ENCODE measurements around the gene ZNRF3.
"Not testable (repeated sequence)": the region's sequence is repeated elsewhere in the genome, so short reads cannot be mapped to it uniquely, and the experiment has no call there.

ZNRF3 gene

GRCh38 chr22:28989912-28990311, 106.5 kb downstream of the ZNRF3 start:
- Mint-ChIP-seq H3K27me3 (ENCODE audit: low read depth) (peaks cover 6% of the 10 kb centered on the region), H3K4me3 (no peak overlapping the region), H3K36me3 (ENCODE audit: low read depth) (no peaks in the 10 kb centered on the region), H3K4me1 (ENCODE audit: low read depth) (no peaks in the 10 kb centered on the region), H3K27ac (no peak overlapping the region), H3K9me3 (peaks cover 13% of the 10 kb centered on the region)
- no peak for DNase-seq (ENCODE audit: low spot score)

- H3K27ac Mint-ChIP-seq, result no peak overlapping the region
- no peaks in the 10 kb centered on the region for H3K36me3 Mint-ChIP-seq (ENCODE audit: low read depth)
- H3K4me1 Mint-ChIP-seq (ENCODE audit: low read depth), result no peaks in the 10 kb centered on the region
- no peak for DNase-seq (ENCODE audit: low spot score)
- H3K4me3 Mint-ChIP-seq, result no peak overlapping the region
- H3K27me3 Mint-ChIP-seq (ENCODE audit: low read depth), result peaks cover 4% of the 10 kb centered on the region
- H3K9me3 Mint-ChIP-seq, result no peaks in the 10 kb centered on the region
Observed at GRCh38 chr22:28992565-28993356, 109.4 kb downstream of the ZNRF3 start.

DNA sequence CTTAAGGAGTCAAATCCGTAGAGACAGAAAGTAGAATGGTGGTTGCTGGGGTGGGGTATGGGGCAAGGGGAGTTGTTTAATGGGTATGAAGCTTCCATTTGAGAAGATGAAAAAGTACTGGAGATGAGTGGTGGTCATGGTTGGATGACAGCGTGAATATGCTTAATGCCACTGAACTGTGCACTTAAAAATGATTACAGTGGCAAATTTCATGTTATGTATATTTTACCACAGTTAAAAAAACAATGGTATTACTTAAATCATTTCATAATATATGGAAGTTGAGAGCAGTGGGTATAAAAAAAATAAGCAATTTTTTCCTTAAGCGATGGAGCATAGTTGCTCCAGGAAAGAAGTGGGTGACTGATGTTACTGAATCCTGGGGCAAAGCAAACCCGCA, 111.2 kb downstream of the ZNRF3 start:
- Mint-ChIP-seq H3K36me3 (ENCODE audit: low read depth) (no peaks in the 10 kb centered on the region), H3K4me3 (no peak overlapping the region), H3K4me1 (ENCODE audit: low read depth) (no peaks in the 10 kb centered on the region), H3K9me3 (no peaks in the 10 kb centered on the region), H3K27ac (no peak overlapping the region), H3K27me3 (ENCODE audit: low read depth) (peaks cover 4% of the 10 kb centered on the region)
- DNase-seq (ENCODE audit: low spot score), result no peak

GRCh38 chr22:28995551-28995950, 112.2 kb downstream of the ZNRF3 start:
- DNase-seq (ENCODE audit: low spot score), result no peak
- Mint-ChIP-seq H3K4me3 (no peak overlapping the region), H3K4me1 (ENCODE audit: low read depth) (no peaks in the 10 kb centered on the region), H3K27ac (no peak overlapping the region), H3K9me3 (no peaks in the 10 kb centered on the region), H3K27me3 (ENCODE audit: low read depth) (peaks cover 2% of the 10 kb centered on the region), H3K36me3 (ENCODE audit: low read depth) (no peaks in the 10 kb centered on the region)

- Mint-ChIP-seq H3K4me1 (ENCODE audit: low read depth) (no peaks in the 10 kb centered on the region), H3K4me3 (no peak overlapping the region), H3K27me3 (ENCODE audit: low read depth) (peaks cover 2% of the 10 kb centered on the region), H3K27ac (no peak overlapping the region), H3K36me3 (ENCODE audit: low read depth) (no peaks in the 10 kb centered on the region), H3K9me3 (no peaks in the 10 kb centered on the region)
- DNase-seq (ENCODE audit: low spot score), result no peak
Observed at GRCh38 chr22:28997342-28997741, 114.0 kb downstream of the ZNRF3 start.

GRCh38 chr22:28998681-28999080, 115.3 kb downstream of the ZNRF3 start:
- Mint-ChIP-seq H3K36me3 (ENCODE audit: low read depth) (no peaks in the 10 kb centered on the region), H3K27me3 (ENCODE audit: low read depth) (peaks cover 5% of the 10 kb centered on the region), H3K9me3 (no peaks in the 10 kb centered on the region), H3K4me1 (ENCODE audit: low read depth) (no peaks in the 10 kb centered on the region), H3K4me3 (no peak overlapping the region), H3K27ac (no peak overlapping the region)
- no peak for DNase-seq (ENCODE audit: low spot score)

DNA sequence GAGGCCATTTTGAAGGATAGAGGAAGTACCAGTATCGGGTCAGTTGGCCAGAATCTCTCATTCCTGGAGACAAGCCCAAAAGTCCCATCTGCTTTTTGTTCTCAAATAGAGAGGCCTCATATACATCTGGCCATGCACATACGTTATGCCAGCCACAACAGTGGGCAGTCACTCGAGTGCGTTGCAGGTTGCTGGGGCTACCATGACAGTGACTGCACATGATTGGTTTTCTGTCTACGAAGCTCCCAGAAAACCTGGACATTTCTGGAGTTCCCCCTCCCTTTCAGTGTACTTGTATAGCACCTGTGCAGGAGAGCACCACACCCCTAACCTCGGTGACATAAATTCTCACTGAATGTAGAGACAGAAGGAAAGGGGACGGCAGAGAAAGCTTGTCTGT, 116.1 kb downstream of the ZNRF3 start:
- H3K4me1 Mint-ChIP-seq (ENCODE audit: low read depth), result no peaks in the 10 kb centered on the region
- no peaks in the 10 kb centered on the region for H3K36me3 Mint-ChIP-seq (ENCODE audit: low read depth)
- no peak overlapping the region for H3K27ac Mint-ChIP-seq
- no peak overlapping the region for H3K4me3 Mint-ChIP-seq
- no peak for DNase-seq (ENCODE audit: low spot score)
- peaks cover 10% of the 10 kb centered on the region for H3K27me3 Mint-ChIP-seq (ENCODE audit: low read depth)
- no peaks in the 10 kb centered on the region for H3K9me3 Mint-ChIP-seq

- no peak overlapping the region for H3K27ac Mint-ChIP-seq
- peaks cover 12% of the 10 kb centered on the region for H3K27me3 Mint-ChIP-seq (ENCODE audit: low read depth)
- no peaks in the 10 kb centered on the region for H3K9me3 Mint-ChIP-seq
- H3K36me3 Mint-ChIP-seq (ENCODE audit: low read depth), result no peaks in the 10 kb centered on the region
- no peak for DNase-seq (ENCODE audit: low spot score)
- H3K4me3 Mint-ChIP-seq, result no peak overlapping the region
- H3K4me1 Mint-ChIP-seq (ENCODE audit: low read depth), result no peaks in the 10 kb centered on the region
Observed at GRCh38 chr22:28999919-29000556, 116.7 kb downstream of the ZNRF3 start.

DNA sequence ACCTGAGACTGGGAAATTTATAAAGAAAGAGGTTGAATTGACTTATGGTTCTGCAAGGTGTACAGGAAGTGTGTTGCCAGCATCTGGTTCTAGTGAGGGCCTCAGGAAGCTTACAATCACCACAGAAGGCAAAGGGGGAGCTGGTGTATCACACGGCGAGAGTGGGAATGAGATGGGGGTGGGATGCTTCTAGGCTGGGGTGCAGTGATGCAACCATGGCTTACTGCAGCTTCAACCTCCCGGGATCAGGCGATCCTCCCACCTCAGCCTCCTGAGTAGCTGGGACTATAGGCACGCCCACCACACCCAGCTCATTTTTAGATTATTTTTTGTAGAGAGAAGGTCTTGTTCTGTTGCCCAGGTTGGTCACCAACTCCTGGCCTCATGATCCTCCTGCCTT, 117.3 kb downstream of the ZNRF3 start:
- Mint-ChIP-seq H3K4me1 (ENCODE audit: low read depth) (no peaks in the 10 kb centered on the region), H3K27me3 (ENCODE audit: low read depth) (peaks cover 18% of the 10 kb centered on the region), H3K9me3 (no peaks in the 10 kb centered on the region), H3K36me3 (ENCODE audit: low read depth) (no peaks in the 10 kb centered on the region), H3K27ac (no peak overlapping the region), H3K4me3 (no peak overlapping the region)
- no peak for DNase-seq (ENCODE audit: low spot score)

DNA sequence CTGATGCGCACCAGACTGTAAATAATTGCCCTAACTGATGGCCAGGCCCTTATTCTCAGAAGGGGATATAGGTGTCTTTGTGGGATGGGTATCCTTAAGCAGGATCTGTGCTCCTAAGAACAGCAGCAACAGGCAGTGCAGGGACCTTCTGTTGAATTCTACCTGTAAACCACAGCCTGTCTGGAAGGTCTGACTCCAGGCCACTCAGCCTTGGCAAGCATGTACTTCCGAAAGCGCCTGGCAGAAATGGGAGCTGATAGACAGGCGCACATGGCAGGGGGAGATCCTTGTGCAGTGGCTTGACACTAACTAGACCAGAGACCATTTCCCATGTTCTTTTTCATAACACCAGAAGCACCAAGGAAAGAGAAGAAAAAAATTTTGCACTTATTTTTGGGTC, 119.2 kb downstream of the ZNRF3 start:
- no peak for DNase-seq (ENCODE audit: low spot score)
- Mint-ChIP-seq H3K4me3 (no peak overlapping the region), H3K27me3 (ENCODE audit: low read depth) (peaks cover 29% of the 10 kb centered on the region), H3K36me3 (ENCODE audit: low read depth) (no peaks in the 10 kb centered on the region), H3K27ac (no peak overlapping the region), H3K4me1 (ENCODE audit: low read depth) (no peaks in the 10 kb centered on the region), H3K9me3 (no peaks in the 10 kb centered on the region)

- Mint-ChIP-seq H3K4me1 (ENCODE audit: low read depth) (no peaks in the 10 kb centered on the region), H3K4me3 (no peak overlapping the region), H3K36me3 (ENCODE audit: low read depth) (no peaks in the 10 kb centered on the region), H3K27ac (no peak overlapping the region), H3K27me3 (ENCODE audit: low read depth) (peaks cover 34% of the 10 kb centered on the region), H3K9me3 (no peaks in the 10 kb centered on the region)
- no peak for DNase-seq (ENCODE audit: low spot score)
Observed at GRCh38 chr22:29003552-29003951, 120.2 kb downstream of the ZNRF3 start.

DNA sequence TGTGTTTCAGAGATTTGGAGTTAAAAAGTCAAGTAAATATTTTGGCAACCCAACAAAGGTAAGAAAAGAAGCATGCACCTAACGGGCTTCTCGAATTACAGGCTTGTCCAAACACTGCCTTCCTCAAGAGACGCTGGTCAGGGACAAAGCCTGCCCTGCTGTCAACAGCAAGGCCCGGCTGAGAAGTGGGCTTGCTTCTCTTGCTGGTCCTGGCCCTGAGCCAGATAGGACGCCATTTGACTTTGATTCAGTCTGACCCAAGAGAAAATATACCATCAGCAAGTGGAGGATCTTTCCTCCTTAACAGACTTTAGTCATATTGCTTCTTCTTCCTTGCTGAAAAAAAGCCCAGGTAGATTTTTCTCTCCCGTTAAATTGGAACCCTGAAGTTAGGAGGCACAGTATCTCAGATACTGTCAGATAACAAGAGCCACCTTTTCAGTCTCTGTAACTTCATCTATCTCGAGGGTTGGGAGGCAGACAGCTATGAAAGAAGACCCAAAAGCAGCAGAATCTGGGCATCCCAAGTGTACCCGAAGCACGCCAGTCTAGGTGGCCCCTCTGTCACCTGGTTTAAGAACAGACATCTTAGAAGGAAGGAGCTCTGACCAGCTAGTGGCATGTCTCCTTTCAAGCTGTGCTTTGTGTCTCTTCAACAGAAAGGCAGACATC, 120.7 kb downstream of the ZNRF3 start:
- H3K27me3 Mint-ChIP-seq (ENCODE audit: low read depth), result peaks cover 34% of the 10 kb centered on the region
- H3K4me3 Mint-ChIP-seq, result no peak overlapping the region

GRCh38 chr22:29004647-29005371, 121.4 kb downstream of the ZNRF3 start:
- no peaks in the 10 kb centered on the region for H3K4me1 Mint-ChIP-seq (ENCODE audit: low read depth)
- H3K9me3 Mint-ChIP-seq, result no peaks in the 10 kb centered on the region
- no peak overlapping the region for H3K4me3 Mint-ChIP-seq
- no peak for DNase-seq (ENCODE audit: low spot score)
- H3K27me3 Mint-ChIP-seq (ENCODE audit: low read depth), result peaks cover 34% of the 10 kb centered on the region
- no peak overlapping the region for H3K27ac Mint-ChIP-seq
- H3K36me3 Mint-ChIP-seq (ENCODE audit: low read depth), result no peaks in the 10 kb centered on the region

More for the DNA sequence above, 120.7 kb downstream of the ZNRF3 start:
- no peaks in the 10 kb centered on the region for H3K9me3 Mint-ChIP-seq
- no peaks in the 10 kb centered on the region for H3K36me3 Mint-ChIP-seq (ENCODE audit: low read depth)
- no peak for DNase-seq (ENCODE audit: low spot score)
- H3K27ac Mint-ChIP-seq, result no peak overlapping the region
- H3K4me1 Mint-ChIP-seq (ENCODE audit: low read depth), result no peaks in the 10 kb centered on the region

- not testable (repeated sequence) for DNase-seq (ENCODE audit: low spot score); H3K4me1 Mint-ChIP-seq (ENCODE audit: low read depth); H3K9me3 Mint-ChIP-seq; H3K36me3 Mint-ChIP-seq (ENCODE audit: low read depth); H3K27ac Mint-ChIP-seq; H3K4me3 Mint-ChIP-seq
- H3K27me3 Mint-ChIP-seq (ENCODE audit: low read depth), result peaks cover 37% of the 10 kb centered on the region
Observed at GRCh38 chr22:29005754-29006153, 122.4 kb downstream of the ZNRF3 start.
